ENCODE results near the gene STS. TPM values are rescaled to one million over a fixed set of nuclear protein-coding genes. Genes with fewer than 3 reads are reported as not detected.

The STS gene
- total RNA-seq, 1 donor from 2014 or later: 2.4 TPM

DNA sequence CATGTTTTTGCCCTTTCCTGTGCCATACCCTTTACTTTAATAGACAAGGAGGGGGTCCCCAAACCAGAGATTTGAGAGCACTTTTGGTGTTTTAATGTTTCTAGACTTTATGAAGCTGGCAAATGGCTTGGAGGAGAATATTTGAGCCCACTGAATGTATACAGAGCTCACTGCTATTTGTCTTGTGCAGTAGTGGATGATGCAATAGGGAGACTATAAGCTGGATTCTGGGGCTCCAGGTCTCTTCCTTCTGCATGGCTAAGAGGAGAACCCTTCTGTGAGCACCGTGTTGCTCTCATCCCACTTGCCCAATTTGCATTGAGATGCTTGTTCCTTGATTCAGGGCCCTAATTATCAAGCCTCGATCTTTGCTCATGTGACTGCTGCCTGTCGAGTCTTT lies 9.4 kb downstream of the STS start:
- TF ChIP-seq, protein P1, sequence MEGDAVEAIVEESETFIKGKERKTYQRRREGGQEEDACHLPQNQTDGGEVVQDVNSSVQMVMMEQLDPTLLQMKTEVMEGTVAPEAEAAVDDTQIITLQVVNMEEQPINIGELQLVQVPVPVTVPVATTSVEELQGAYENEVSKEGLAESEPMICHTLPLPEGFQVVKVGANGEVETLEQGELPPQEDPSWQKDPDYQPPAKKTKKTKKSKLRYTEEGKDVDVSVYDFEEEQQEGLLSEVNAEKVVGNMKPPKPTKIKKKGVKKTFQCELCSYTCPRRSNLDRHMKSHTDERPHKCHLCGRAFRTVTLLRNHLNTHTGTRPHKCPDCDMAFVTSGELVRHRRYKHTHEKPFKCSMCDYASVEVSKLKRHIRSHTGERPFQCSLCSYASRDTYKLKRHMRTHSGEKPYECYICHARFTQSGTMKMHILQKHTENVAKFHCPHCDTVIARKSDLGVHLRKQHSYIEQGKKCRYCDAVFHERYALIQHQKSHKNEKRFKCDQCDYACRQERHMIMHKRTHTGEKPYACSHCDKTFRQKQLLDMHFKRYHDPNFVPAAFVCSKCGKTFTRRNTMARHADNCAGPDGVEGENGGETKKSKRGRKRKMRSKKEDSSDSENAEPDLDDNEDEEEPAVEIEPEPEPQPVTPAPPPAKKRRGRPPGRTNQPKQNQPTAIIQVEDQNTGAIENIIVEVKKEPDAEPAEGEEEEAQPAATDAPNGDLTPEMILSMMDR (IDR thresholded peaks at IDR 0.05; ENCODE audit: insufficient read depth, low read length, poor library complexity, severe bottlenecking): no peak
- H3K4me3 ChIP-seq (ENCODE audit: low read depth, low read length): no peak overlapping the region
- H3K36me3 ChIP-seq (ENCODE audit: control insufficient read depth, insufficient read depth, low read length): no peaks in the 10 kb centered on the region
- no peak for DNase-seq (ENCODE audit: low read depth)
- peaks cover 3% of the 10 kb centered on the region for H3K27me3 ChIP-seq (ENCODE audit: control insufficient read depth, insufficient read depth, low read length)

DNA sequence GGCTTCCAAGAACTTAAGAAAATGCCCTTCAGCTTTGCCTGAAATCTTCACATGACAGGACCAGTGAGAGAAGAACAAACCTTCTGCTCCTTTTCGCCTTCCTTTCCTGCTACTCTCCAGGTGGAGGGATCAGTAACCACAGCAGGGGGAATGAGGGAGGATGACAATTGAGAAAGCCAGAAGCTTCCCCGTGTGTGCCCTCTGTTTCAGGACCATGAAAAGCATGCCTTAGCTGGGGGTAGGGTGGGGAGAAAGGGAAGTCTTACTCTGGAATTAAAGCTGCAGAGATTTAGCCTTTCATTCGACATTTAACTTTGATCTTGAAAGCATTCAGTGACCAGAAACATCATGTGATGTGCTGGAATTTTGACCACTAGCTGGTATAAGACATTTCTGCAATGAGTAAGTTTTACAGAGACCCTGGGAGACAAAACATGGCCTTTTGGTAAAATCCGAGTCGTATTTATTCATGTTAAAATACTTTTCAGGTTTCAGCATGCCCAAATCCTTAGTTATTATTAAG lies 11.0 kb downstream of the STS start:
- TF ChIP-seq, protein P1 (IDR thresholded peaks at IDR 0.05; ENCODE audit: insufficient read depth, low read length, poor library complexity, severe bottlenecking): no peak
- DNase-seq (ENCODE audit: low read depth): no peak
- no peaks in the 10 kb centered on the region for H3K27me3 ChIP-seq (ENCODE audit: control insufficient read depth, insufficient read depth, low read length)
- no peaks in the 10 kb centered on the region for H3K36me3 ChIP-seq (ENCODE audit: control insufficient read depth, insufficient read depth, low read length)
- H3K4me3 ChIP-seq (ENCODE audit: low read depth, low read length): no peak overlapping the region

DNA sequence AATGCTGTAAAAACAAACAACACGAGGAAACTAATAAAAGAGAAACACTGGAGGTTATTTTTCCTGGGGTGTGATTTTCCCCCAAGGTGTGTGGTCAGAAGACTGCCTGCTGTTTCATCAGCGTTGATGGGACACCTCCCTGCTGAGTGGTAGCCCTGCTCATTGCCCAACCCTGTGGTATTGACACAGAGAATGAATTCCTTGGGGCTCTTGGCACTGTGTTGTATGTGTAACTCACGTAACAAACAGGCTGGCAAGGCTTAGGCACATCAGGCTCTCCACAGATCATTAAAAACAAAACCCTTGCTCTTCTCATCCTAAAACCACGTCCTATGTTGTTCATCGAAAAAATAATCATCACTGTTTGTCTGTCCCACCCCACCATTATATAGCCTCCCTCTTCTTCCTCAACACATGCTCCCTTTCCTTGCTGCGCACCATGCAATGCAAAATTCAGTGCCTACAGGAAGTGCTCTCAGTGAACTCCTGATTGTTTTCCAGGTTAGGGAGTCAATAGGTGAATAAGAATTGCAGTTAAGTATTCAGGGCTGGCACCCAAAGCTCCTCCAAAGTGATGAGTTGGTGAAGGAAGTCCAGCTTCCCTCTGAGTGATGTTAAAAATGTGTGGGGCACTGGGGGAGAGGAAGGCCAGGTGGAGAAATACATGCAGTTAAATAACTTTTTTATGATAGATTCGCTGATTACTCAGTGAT lies 11.8 kb downstream of the STS start:
- H3K27me3 ChIP-seq (ENCODE audit: control insufficient read depth, insufficient read depth, low read length): no peaks in the 10 kb centered on the region
- no peak overlapping the region for H3K4me3 ChIP-seq (ENCODE audit: low read depth, low read length)
- no peak for DNase-seq (ENCODE audit: low read depth)
- no peaks in the 10 kb centered on the region for H3K36me3 ChIP-seq (ENCODE audit: control insufficient read depth, insufficient read depth, low read length)
- TF ChIP-seq, protein P1 (IDR thresholded peaks at IDR 0.05; ENCODE audit: insufficient read depth, low read length, poor library complexity, severe bottlenecking): no peak

DNA sequence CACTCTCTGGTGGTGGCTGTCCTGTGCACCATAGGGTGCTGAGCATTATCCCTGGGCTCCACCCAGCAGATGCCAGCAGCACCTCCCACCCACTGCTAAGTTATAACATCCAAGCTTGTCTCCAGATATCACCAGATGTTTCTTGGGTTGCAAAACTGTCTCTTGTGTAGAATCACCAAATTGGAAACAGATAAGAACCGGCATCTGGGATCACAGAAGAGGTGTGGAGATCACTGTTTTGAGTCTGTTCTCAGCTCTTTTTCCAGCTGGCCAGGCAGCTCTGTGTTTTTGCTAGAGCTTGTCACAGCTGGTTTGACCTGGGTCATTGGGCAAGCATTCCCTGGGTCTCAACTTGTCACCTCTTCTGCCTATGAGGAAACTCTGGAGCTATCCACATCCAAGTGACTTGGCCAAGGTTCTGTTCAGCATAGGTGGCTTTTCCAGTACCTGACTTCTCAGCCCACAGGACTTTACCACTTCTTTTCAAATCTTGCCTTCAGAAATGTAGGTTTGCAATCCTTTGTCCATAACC lies 15.7 kb downstream of the STS start:
- H3K27me3 ChIP-seq (ENCODE audit: control insufficient read depth, insufficient read depth, low read length): no peaks in the 10 kb centered on the region
- TF ChIP-seq, protein P1 (IDR thresholded peaks at IDR 0.05; ENCODE audit: insufficient read depth, low read length, poor library complexity, severe bottlenecking): no peak
- DNase-seq (ENCODE audit: low read depth): no peak
- H3K36me3 ChIP-seq (ENCODE audit: control insufficient read depth, insufficient read depth, low read length): no peaks in the 10 kb centered on the region
- H3K4me3 ChIP-seq (ENCODE audit: low read depth, low read length): no peak overlapping the region

DNA sequence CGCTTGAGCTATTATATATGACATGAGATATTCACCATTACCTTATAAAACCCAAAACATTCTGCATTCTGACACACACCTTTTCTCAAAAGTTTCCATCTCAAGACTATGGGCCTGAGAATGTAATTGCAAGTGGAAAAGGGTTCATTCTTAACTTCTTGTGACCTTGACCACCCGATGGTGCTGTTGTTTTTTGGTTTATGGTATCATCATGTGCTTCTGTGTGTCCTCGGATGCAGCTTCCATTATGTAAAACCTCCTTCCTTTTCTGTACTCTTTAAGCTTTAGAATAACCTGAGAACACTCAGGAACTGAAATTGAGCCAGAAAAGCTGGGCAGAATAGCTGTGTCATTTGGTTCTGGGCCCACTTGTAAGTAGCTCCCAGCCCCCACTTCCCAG lies 16.7 kb downstream of the STS start:
- Histone ChIP-seq H3K27me3 (ENCODE audit: control insufficient read depth, insufficient read depth, low read length) (no peaks in the 10 kb centered on the region), H3K4me3 (ENCODE audit: low read depth, low read length) (no peak overlapping the region), H3K36me3 (ENCODE audit: control insufficient read depth, insufficient read depth, low read length) (no peaks in the 10 kb centered on the region)
- TF ChIP-seq, protein P1 (IDR thresholded peaks at IDR 0.05; ENCODE audit: insufficient read depth, low read length, poor library complexity, severe bottlenecking): no peak
- no peak for DNase-seq (ENCODE audit: low read depth)
